H1 (cell line): ENCODE measurements around the gene TXNDC2. TPM values are rescaled to one million over a fixed set of nuclear protein-coding genes. Genes with fewer than 3 reads are reported as not detected.

ENCODE experiments used
- CTCF ChIA-PET: fragments of 300-600 bp; sonication (Branson Sonifier 250); formaldehyde crosslinking; loops from one replicate; lab custom pipeline; 2021; ENCODE audit not compliant: partially characterized antibody; lab: Charles Lee
- POLR2A ChIA-PET: fragments of 300-600 bp; sonication (Branson Sonifier 250); formaldehyde crosslinking; loops from one replicate; lab custom pipeline; 2021; ENCODE audit warnings: inconsistent platforms; ENCODE audit not compliant: partially characterized antibody; lab: Charles Lee
- DNase-seq, 2 experiments: peaks; one replicate each; pipeline versions ENCODE4 v3.0.0 to v3.0.0-alpha.2; 2010 to 2022; ENCODE audit warnings: low spot score in 2 of 2, low read depth in 1 of 2, mixed read lengths in 1 of 2
- FAIRE-seq: peaks from 2 replicates; lab custom pipeline; 2011; peaks lifted over from hg19 to GRCh38; lab: Jason Lieb, UNC
- H2AFZ ChIP-seq: 2 replicates; pipeline ENCODE4 v1.8.1; 2012; ENCODE audit warnings: low read length, inconsistent platforms
- H2AK5ac ChIP-seq: 2 replicates; pipeline ENCODE4 v1.6.1; 2013; ENCODE audit warnings: low read depth, low read length
- H2BK120ac ChIP-seq: replicated peaks from 2 replicates; pipeline ENCODE3; 2013; ENCODE audit warnings: low read depth, low read length, inconsistent platforms
- H2BK12ac ChIP-seq: 2 replicates; pipeline ENCODE4 v1.6.1; 2013; ENCODE audit warnings: low read depth, low read length
- H2BK15ac ChIP-seq: 2 replicates; pipeline ENCODE4 v1.6.1; 2013; ENCODE audit warnings: low read length
- H2BK20ac ChIP-seq: 2 replicates; pipeline ENCODE4 v1.6.1; 2013; ENCODE audit warnings: low read length
- H2BK5ac ChIP-seq: 2 replicates; pipeline ENCODE4 v1.6.1; 2013; ENCODE audit warnings: low read depth, low read length
- H3K14ac ChIP-seq: 2 replicates; pipeline ENCODE4 v1.6.1; 2013; ENCODE audit warnings: inconsistent platforms; ENCODE audit not compliant: insufficient read length
- H3K18ac ChIP-seq: 2 replicates; pipeline ENCODE4 v1.6.1; 2013; ENCODE audit warnings: low read length; ENCODE audit errors: extremely low read depth
- H3K23ac ChIP-seq: 2 replicates; pipeline ENCODE4 v1.6.1; 2013; ENCODE audit warnings: inconsistent platforms; ENCODE audit not compliant: insufficient read length
- H3K23me2 ChIP-seq: 2 replicates; pipeline ENCODE4 v1.6.1; 2013; ENCODE audit warnings: low read depth, low read length
- H3K27ac ChIP-seq: 2 replicates; pipeline ENCODE4 v1.6.1; 2011; ENCODE audit warnings: low read depth, low read length, inconsistent platforms
- H3K27me3 ChIP-seq, 4 experiments: replicated peaks in 1 of 4; 1 replicate in 1 of 4; 2 replicates in 3 of 4; pipeline versions ENCODE4 v1.6.1 to v1.8.1; 2011 to 2013; ENCODE audit warnings: low read length in 3 of 4, mild to moderate bottlenecking in 3 of 4, inconsistent platforms in 2 of 4, mixed read lengths in 2 of 4, moderate library complexity in 1 of 4; ENCODE audit not compliant: control insufficient read depth in 3 of 4, insufficient read depth in 3 of 4; ENCODE audit errors: extremely low read depth in 1 of 4
- H3K36me3 ChIP-seq, 4 experiments: 2 replicates each; pipeline versions ENCODE4 v1.6.1 to v1.8.1; 2011 to 2013; ENCODE audit warnings: mild to moderate bottlenecking in 4 of 4, low read length in 3 of 4, moderate library complexity in 2 of 4, control low read depth in 1 of 4, inconsistent platforms in 1 of 4; ENCODE audit not compliant: insufficient read depth in 4 of 4, control insufficient read depth in 2 of 4
- H3K4ac ChIP-seq: replicated peaks from 2 replicates; pipeline ENCODE3; 2013; ENCODE audit warnings: low read length, low read depth, mixed read lengths, inconsistent platforms; ENCODE audit not compliant: insufficient read length
- H3K4me1 ChIP-seq, 4 experiments: replicated peaks in 1 of 4; 1 replicate in 1 of 4; 2 replicates in 3 of 4; pipeline versions ENCODE4 v1.6.1 to v1.8.1; 2011 to 2013; ENCODE audit warnings: low read length in 3 of 4, inconsistent platforms in 2 of 4, mixed read lengths in 1 of 4; ENCODE audit not compliant: insufficient read depth in 4 of 4, control insufficient read depth in 3 of 4
- H3K4me2 ChIP-seq, 2 experiments: 2 replicates each; pipeline versions ENCODE4 v1.6.1 to v1.8.1; 2011 to 2013; ENCODE audit warnings: low read depth in 2 of 2, low read length in 2 of 2, control low read depth in 1 of 2, inconsistent platforms in 1 of 2, mild to moderate bottlenecking in 1 of 2; ENCODE audit not compliant: insufficient read depth in 1 of 2
- H3K4me3 ChIP-seq, 4 experiments: fragments of 200-600, 300-600 bp in 1 of 4; sonication (generic), shearing (Covaris generic), sonication (Bioruptor Twin) in 1 of 4; 2 replicates each; pipeline versions ENCODE4 v1.5.1 to v1.8.1; 2011 to 2016; ENCODE audit warnings: low read length in 4 of 4, low read depth in 3 of 4, control low read depth in 2 of 4, inconsistent platforms in 2 of 4, mild to moderate bottlenecking in 2 of 4, mixed read lengths in 1 of 4, moderate library complexity in 1 of 4; ENCODE audit not compliant: insufficient read depth in 2 of 4; ENCODE audit errors: extremely low read depth in 1 of 4
- H3K56ac ChIP-seq: replicated peaks from 2 replicates; pipeline ENCODE3; 2013; ENCODE audit warnings: low read depth, mild to moderate bottlenecking, mixed read lengths, low read length, inconsistent platforms; ENCODE audit not compliant: insufficient read length
- H3K79me1 ChIP-seq: 2 replicates; pipeline ENCODE4 v1.6.1; 2013; ENCODE audit warnings: low read depth, low read length, control low read depth
- H3K79me2 ChIP-seq, 2 experiments: 2 replicates each; pipeline versions ENCODE4 v1.6.1 to v1.8.1; 2012 to 2013; ENCODE audit warnings: low read length in 2 of 2, mild to moderate bottlenecking in 2 of 2, inconsistent platforms in 1 of 2; ENCODE audit not compliant: insufficient read depth in 2 of 2, control insufficient read depth in 1 of 2
- H3K9ac ChIP-seq, 4 experiments: replicated peaks in 1 of 4; 1 replicate in 1 of 4; 2 replicates in 3 of 4; pipeline versions ENCODE4 v1.6.1 to v1.8.1; 2011 to 2013; ENCODE audit warnings: low read depth in 3 of 4, low read length in 3 of 4, control low read depth in 2 of 4, mild to moderate bottlenecking in 2 of 4, moderate library complexity in 2 of 4, inconsistent platforms in 1 of 4; ENCODE audit errors: extremely low read depth in 1 of 4
- H3K9me3 ChIP-seq, 2 experiments: 2 replicates each; pipeline versions ENCODE4 v1.6.1 to v1.8.1; 2012 to 2013; ENCODE audit warnings: mild to moderate bottlenecking in 2 of 2, moderate library complexity in 2 of 2, control low read depth in 1 of 2, inconsistent platforms in 1 of 2, low read depth in 1 of 2, low read length in 1 of 2, mixed read lengths in 1 of 2; ENCODE audit not compliant: insufficient read depth in 2 of 2
- H4K20me1 ChIP-seq, 2 experiments: replicated peaks in 1 of 2; 2 replicates each; pipeline versions ENCODE3 to v1.8.1; 2011 to 2013; ENCODE audit warnings: inconsistent platforms in 2 of 2, low read length in 2 of 2, mild to moderate bottlenecking in 1 of 2; ENCODE audit not compliant: insufficient read depth in 2 of 2, control insufficient read depth in 1 of 2
- H4K5ac ChIP-seq: 2 replicates; pipeline ENCODE4 v1.6.1; 2013; ENCODE audit warnings: low read length, low read depth, mixed read lengths, inconsistent platforms; ENCODE audit not compliant: insufficient read length
- H4K8ac ChIP-seq: 2 replicates; pipeline ENCODE4 v1.8.0; 2013; ENCODE audit warnings: mild to moderate bottlenecking, moderate library complexity, low read length, inconsistent platforms; ENCODE audit not compliant: insufficient read depth; ENCODE audit errors: extremely low read depth
- H4K91ac ChIP-seq: replicated peaks from 2 replicates; pipeline ENCODE3; 2013; ENCODE audit warnings: low read length, mixed read lengths, inconsistent platforms; ENCODE audit not compliant: insufficient read length
- PHF8 ChIP-seq: fragments of 200-600 bp; sonication (generic); conservative IDR thresholded peaks from 2 replicates; pipeline ENCODE4 v1.7.1; 2012; ENCODE audit warnings: low read depth, mild to moderate bottlenecking, inconsistent platforms, low read length, moderate library complexity
- SAP30 ChIP-seq: fragments of 300-600 bp; sonication (generic); IDR thresholded peaks from 2 replicates; pipeline ENCODE4 v1.7.1; 2012; ENCODE audit warnings: low read length, moderate library complexity, mild to moderate bottlenecking, inconsistent platforms; ENCODE audit not compliant: insufficient read depth, insufficient replicate concordance
- WGBS, 2 experiments: shearing (Covaris generic) in 1 of 2; methylation state at CpG; one replicate each; pipeline versions ENCODE4 v1.1.6 to v1.1.7; 2013 to 2015; ENCODE audit warnings: low lambda C conversion rate in 2 of 2, mixed read lengths in 2 of 2, inconsistent platforms in 1 of 2, low coverage in 1 of 2, missing lambda C conversion rate in 1 of 2; ENCODE audit not compliant: insufficient replicate concordance in 2 of 2, insufficient coverage in 1 of 2, insufficient read length in 1 of 2; ENCODE audit errors: extremely low coverage in 1 of 2, missing lambda C conversion rate in 1 of 2; 5-methylcytosine and 5-hydroxymethylcytosine counted together
- polyA plus RNA-seq, 7 experiments: library from polyadenylated mRNA; depleted of rRNA in 3 of 7; stranded (reverse) in 5 of 7; unstranded in 2 of 7; fragments of >200 nt in 5 of 7; fragments of 200-250 nt in 2 of 7; gene quantifications; 1 replicate in 5 of 7; 2 replicates in 1 of 7; 4 replicates in 1 of 7; pipeline versions ENCODE4 v1.2.1 to v1.2.3, GENCODE V29; 2011 to 2013; ENCODE audit warnings: missing spikeins in 2 of 7, mixed read lengths in 2 of 7
- total RNA-seq: library from RNA; stranded (reverse); fragmentation: NEBNext Ultra II Directional; extraction: Animal tissue kit (Norgen Biotek cat#: 25700); gene quantifications from 2 replicates; pipeline ENCODE4 v1.2.1, GENCODE V29; 2021

Gene TXNDC2
- total and polyA plus RNA-seq, 2 of the 8 experiments (the other 6 are each of a cell fraction or from before 2014, with no cell fraction given) = 0.09 TPM; not detected in 1

DNA sequence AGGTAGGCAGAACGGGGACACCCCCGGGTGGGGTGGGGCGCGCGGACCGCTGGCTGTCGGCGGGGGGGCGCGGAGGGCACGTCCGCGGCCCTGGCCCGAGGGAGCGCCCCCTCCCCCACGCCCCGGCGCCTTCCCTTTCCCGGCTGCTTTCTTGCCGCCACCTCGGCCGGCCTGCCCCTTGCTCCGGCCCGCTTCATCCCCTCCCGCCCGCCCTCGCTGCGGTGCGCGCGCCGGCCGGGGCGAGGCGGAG lies 28.5 kb downstream of the TXNDC2 start:
- Histone ChIP-seq H3K27me3 (no peaks in the 10 kb centered on the region), H4K8ac (peak overlapping the region; percentile 98; the same call in 1 of the 2 replicates), H3K79me2 (peaks cover 29 to 47% of the 10 kb centered on the region in 2 experiments), H3K23ac (no peak overlapping the region), H3K27ac (peak overlapping the region; percentile 88), H3K56ac (peak overlapping the region; percentile 85), H4K20me1 (peaks cover 6 to 11% of the 10 kb centered on the region in 2 experiments), H3K9me3 (no peaks in the 10 kb centered on the region), H2BK5ac (peak overlapping the region; percentile 94; the same call in 1 of the 2 replicates), H3K4me2 (peak overlapping the region in 1 of 2 experiments; percentile 67; a peak in 3 of 4 replicates), H4K5ac (peak overlapping the region; percentile 89), H2AFZ (no peak overlapping the region), H2BK15ac (no peak overlapping the region), H3K79me1 (no peaks in the 10 kb centered on the region), H2BK12ac (no peak overlapping the region), H3K4me3 (peak overlapping the region; percentile 82 to 96 (median 86)), H3K14ac (no peak overlapping the region), H3K23me2 (peaks cover 5% of the 10 kb centered on the region; the same call in 1 of the 2 replicates), H3K18ac (peak overlapping the region; percentile 49; the same call in 1 of the 2 replicates), H3K36me3 (no peaks in the 10 kb centered on the region), H2BK20ac (no peak overlapping the region), H2BK120ac (no peak overlapping the region), H4K91ac (no peak overlapping the region), H3K4me1 (peaks cover 3 to 13% (median 5%) of the 10 kb centered on the region in 4 experiments), H3K9ac (peak overlapping the region; percentile 78 to 96 (median 88)), H3K4ac (no peak overlapping the region), H2AK5ac (no peak overlapping the region)
- DNase-seq (no peak), FAIRE-seq (no peak)
- TF ChIP-seq SAP30 (no peak), PHF8 (0 out of 2 replicates have a peak, but pooled peaks have one; percentile 62)
- no CpG with 5 or more reads among the region's 35 CpGs for WGBS, 2 experiments
- CTCF ChIA-PET = no interaction called here
- POLR2A ChIA-PET = interaction anchor here (0.9 to 3.3 kb wide), 5 partner anchors 10 to 106 kb away, joined by 4 to 14 read pairs (median 4); no protein-coding TSS in a partner anchor
